ENCODE data around the gene PSMA1.
"Not testable (repeated sequence)": the region's sequence is repeated elsewhere in the genome, so short reads cannot be mapped to it uniquely, and the experiment has no call there.

PSMA1 gene

DNA sequence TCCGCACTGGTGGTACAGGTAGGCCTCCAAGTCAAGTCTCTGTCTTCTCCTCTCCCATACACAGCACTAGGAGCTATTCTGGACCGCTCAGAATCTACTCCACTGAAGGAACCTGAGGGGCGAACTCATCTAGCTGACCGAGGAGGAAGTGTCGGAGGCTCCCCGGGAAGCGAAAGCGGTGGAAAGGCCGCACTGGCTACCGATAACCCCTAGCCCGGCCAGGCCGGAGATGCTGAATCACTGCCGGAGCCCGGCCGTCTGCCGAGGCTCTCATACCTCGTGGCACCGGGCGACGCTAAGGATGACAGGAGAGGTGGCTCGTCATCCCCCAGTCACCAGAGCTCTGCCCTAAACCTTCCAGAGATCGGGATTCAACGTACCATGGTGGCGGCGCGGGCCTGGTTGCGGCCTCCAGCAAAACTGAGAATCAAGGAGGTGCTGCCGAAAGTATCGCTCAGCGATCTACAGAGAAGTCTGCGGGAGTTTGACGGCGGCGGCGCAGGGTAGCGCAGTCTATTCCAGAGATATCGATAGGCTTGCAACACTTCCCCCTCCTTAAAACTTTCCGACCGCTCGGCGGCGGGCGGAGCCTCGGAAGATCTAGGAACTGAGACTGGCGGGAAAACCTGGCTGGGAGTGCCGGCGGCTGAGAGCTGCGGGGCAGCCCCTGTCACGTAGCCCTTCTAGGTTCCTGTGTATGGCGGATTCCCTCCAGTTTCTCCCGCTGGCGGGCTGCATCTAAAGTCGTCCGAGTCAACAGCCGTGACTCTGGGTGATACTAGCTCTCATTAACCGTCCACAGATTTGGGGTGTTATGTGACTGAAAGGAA, at the start of gene PSMA1:
TSS of gene PSMA1 (minus strand) at position 470 of the 830 bp plus-strand sequence. CDS start at position 383, 87 bp downstream.
- DNase-seq (ENCODE audit: low spot score), result peak; percentile 95

DNA sequence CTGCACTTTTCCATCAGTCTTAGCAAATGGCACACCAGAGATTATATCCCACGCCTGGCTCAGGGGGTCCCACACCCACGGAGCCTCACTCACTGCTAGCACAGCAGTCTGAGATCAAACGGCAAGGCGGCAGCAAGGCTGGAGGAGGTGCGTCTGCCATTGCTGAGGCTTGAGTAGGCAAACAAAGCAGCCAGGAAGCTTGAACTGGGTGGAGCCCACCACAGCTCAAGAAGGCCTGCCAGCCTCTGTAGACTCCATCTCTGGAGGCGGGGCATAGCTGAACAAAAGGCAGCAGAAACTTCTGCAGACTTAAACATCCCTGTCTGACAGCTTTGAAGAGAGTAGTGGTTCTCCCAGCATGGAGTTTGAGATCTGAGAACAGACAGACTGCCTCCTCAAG, 49.3 kb upstream of the PSMA1 start:
- DNase-seq (ENCODE audit: low spot score), result not testable (repeated sequence)

DNA sequence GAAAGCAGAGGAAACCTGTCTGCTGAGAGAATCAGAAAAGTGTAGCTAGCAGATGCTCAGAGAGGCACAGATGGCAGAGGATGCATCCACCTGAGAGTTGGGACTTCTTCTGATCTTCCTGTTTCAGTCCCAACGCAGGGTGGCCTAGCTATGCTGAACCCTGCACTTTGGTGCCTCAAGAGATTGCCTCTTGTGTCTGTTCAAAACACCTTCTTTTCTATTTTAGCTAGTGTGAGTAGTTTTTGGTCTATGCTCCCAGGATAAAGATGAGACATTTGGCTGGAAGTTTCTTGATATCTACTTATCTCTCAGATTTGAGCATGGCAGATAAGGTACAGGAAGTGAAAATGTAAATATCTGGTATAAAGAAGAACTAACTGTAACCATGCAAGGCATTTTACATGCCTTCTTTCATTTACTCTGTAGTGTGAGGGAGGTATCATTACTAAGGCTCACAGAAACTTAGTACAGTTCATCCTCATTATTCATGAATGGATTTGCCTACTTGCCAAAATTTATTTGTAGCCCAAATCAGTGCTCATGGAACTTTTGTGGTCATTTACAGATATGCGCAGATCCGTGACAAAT, 47.0 kb upstream of the PSMA1 start:
- no peak for DNase-seq (ENCODE audit: low spot score)

DNA sequence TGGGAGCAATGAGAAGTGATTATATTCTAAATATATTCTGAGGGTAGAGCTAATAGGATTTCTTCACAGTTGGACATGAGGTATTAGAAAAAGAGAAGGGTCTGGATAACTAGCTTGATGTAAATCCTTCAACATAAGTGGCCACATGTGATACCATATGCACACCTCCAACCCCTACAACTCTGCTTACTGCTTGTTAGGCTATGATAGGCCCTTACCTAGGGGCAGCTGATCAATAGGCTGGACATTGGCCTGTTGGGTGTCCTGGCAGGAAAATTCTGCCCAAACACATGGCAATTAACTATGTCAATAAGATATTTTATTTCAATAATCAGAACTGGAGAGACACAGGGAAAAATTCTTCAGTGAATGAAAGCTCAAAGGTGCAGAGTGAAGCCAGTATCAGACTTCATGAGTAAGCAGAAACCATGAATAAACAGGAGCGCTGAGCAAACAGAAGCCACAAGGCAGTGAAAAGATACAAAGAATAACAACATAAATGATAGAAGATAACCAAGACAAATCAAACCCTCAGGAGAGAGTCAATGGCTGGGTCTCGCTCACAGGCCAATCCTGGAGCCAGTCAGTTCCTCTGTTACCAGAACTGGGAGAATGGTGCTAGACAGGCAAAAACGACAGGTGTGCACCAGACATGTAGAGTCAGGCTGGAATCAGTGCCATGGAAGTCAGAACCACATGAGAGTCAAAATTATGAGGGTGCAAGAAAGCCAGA, 46.3 kb upstream of the PSMA1 start:
- DNase-seq (ENCODE audit: low spot score), result no peak

DNA sequence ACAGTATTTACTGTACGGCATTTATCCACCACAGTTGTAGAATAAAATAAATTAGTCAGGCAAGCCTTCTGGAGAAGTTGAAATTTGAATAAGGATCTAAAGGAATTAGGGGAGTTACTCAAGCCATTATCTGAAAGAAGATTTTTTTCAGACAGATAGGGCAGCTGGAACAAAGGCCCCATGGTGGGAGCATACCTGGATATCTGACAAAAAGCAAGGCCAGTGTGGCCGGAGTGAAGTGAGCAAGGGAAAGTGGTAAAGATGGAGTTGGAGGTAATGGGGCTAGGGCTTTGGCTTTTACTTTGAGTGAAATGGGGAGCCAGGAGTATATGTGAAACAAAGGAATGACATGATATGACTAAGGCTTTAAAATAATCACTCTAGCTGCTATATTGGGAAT, 45.7 kb upstream of the PSMA1 start:
- DNase-seq (ENCODE audit: low spot score), result no peak

DNA sequence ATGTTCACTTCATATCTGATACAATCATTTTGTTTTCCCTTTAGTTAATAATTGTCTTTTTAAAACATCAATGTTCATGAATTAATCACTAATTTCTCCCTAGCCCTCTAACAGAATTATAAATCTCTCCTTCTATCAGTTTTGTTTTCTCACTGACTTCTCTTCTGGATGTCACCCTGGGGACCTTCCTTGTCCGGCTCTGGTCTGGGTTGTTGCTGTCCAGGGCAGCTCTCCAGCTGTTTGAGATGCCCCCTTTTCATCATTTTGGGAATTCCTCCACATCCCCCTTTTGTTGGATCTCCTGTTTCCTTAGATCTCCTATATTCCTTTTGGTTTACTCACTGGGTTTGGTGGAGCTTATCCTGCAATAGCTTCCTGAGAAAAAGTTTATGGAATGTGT, 35.6 kb upstream of the PSMA1 start:
- DNase-seq (ENCODE audit: low spot score), result no peak

DNA sequence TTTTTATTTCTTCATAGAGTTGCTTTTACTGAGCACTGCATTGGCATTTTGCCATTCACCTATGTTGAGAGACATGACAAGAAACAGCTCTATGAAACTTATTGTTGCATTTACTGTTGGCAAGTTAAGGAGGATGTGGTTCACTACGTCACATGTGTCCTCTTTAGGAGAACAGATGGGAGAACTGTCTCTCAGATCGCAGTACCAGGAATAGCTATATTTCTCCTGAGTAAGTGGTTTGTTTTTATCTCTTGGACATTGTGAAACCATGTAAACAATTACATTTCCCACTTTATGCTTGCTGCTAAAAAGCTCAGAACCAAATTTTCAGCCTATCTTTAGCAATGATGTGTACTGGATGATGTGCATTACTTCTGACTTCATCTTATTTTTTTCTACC, 34.8 kb upstream of the PSMA1 start:
- DNase-seq (ENCODE audit: low spot score), result no peak

DNA sequence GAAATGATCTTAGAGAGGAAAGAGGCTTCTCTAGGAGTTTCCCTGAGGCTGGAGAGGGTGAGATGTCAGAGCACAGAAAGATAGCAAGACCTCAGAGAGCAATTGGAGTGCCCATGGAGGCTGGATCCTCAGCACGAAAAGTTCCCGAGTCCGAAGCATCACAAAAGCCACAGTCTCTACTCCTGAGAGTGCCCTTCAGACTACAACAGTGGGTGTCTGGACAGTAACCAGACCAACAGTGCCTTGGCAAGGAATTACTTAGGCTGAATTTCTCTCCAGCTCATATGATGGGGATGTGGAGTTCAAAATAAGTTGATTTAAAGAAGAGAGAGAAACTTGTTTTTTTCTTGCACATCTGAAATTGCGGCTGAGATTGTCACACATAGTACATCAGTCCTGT, 31.9 kb upstream of the PSMA1 start:
- DNase-seq (ENCODE audit: low spot score), result no peak

DNA sequence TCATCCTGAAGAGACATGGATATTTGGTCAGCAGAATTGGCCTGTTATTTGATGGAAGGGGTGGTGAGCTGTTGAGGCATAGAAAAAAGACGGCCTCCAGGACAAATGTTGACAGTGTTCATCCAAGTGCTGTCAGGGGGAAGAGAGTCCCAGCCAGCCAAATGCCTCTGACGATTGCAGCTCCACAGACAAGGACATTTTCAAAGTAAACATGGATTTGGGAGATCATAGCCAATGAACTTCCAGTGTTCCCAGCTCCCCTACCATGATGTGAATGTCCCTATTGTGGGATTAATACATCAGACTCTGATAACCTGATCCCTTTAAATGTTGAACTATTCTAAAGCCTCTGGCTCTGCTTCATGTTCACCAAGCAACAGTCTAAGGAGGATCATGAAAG, 31.2 kb upstream of the PSMA1 start:
- no peak for DNase-seq (ENCODE audit: low spot score)

DNA sequence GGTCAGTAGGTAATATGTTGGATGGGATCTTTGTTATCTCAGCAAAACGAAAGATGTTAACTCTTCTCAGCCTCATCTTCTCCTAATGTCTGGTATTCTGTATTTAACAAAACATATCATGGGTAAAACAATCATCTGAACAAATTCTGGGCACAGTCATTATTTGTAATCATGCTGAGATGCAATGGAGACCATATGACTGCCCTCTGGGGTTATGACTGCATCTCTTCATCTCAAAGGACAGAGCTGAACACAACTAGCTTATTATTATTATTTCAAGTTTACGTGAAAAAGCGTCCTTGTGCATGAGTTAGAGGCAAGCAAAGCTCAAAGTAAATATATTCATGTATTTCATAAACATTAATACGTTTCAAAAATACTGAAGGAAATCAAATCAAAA, 29.7 kb upstream of the PSMA1 start:
- no peak for DNase-seq (ENCODE audit: low spot score)

DNA sequence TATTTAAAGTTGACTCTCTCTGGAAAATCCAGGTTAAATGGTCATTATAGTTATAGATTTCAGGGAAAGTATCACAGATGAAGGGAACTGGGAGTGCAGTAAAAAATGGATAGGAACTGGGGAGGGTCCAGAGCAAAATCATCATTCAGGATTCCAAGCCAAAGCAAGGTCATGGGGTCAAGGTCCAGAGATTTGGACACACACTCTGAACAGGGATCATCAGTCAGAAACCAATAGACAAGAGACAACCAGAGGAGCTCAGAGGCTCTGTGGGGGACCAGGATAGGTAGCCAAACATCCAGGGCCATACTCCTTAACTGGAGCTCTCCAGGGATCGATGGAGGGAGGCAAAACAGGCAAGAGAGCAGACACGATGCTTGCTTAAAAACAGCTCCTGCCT, 27.3 kb upstream of the PSMA1 start:
- DNase-seq (ENCODE audit: low spot score), result no peak

DNA sequence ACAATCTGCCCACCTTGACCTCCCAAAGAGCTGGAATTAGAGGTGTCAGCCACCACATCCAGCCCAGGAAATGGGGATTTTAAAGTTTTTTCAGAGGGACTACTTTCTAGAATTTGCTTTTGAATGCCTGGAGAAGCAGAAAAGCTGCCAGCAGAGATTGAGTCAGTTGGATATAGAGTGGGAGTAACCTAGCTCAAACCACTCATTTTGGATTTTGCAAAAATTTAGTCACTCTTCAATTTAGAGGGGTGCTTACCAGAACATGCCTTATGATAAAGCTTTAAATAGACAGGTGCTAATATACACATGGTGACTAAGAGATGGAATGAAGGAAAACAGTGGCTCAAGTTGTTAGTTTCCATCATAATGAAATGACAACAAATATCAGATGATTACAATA, 26.5 kb upstream of the PSMA1 start:
- no peak for DNase-seq (ENCODE audit: low spot score)

DNA sequence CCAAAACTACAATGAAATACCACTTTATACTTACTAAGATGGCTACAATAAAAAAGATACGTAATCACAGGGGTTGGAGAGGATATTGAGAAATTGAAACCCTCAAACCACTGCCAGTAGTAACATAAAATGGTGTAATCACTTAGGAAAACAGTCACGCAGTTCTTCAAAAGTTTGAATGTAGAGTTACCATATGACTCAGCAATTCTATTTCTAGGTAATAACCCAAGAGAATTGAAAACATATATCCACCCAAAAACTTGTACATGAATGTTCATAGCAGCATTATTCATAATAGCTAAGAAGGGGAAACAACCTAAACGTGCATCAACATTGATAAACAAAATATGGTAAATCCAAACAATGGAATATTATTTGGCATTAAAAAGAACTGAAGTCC, 24.4 kb upstream of the PSMA1 start:
- no peak for DNase-seq (ENCODE audit: low spot score)

DNA sequence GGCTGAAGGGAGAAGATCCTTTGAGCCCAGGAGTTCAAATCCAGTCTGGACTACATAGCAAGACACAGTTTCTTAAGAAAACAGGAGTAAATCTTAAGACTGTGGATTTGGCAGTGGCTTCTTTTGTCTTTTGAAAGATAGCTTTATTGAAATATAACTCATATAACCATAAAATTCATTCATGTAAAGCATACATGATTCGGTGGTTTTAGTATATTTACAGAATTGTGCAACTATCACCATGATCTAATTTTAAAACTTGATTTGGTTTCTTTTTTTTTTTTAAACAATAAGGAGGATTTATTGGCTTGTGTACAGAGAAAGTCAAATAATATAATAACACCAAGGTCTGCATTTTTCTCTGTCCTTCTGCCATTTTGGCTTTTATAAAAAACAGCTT, 23.1 kb upstream of the PSMA1 start:
- no peak for DNase-seq (ENCODE audit: low spot score)

DNA sequence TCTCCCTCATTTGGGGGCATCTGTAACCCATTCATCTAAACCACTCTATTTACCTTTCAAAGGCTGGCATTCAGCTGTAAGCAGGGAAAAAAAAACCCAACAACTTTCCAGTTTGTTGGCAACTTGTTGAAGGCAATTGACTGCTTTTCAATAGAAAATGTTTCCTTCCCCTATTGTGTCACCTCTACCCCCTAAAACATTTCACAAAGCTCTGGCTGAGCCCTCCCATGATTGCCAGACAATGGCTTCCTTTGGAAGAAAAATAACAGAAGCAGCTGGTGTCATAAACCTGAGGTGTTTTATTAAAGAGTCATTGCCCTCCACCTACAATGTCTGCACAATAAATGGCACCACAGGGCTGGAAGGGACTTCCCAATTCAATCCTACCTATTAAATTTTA, 22.1 kb upstream of the PSMA1 start:
- DNase-seq (ENCODE audit: low spot score), result no peak

DNA sequence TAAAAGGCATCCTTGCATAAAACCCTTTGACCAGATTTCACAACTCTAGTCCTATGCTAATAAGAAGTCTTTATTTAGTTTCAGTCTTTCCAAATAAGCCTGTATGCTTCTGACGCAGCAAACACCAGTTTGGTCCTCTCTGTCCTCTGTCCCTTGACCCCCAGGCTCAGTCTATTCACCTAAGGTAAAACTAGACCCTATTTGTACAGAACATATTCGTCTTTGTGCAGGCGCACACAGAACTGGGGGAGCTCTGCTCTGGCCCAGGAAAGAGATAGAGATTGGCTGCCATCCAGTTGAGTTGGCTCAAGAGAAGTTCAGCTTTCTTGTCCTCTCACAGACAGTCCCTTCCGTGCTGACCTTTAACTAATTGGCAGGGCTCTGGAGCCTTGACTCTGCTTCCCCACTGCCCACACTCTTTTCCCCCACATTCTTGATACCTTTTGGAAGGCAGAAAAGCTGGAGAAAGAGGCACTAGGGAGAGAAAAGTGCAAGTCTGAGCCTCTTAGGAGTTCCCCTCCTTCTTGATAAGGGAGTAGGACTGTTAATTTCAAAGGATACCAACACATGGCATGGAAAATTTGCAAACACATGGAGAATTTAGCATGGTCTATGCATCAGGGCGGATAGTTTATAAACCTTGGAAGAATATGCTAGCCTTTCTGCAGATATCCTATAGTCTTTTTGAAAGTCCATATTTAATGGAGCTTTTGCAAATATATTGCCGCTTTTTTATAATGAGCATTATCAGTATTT, 21.2 kb upstream of the PSMA1 start:
- peak; percentile 22 for DNase-seq (ENCODE audit: low spot score)

DNA sequence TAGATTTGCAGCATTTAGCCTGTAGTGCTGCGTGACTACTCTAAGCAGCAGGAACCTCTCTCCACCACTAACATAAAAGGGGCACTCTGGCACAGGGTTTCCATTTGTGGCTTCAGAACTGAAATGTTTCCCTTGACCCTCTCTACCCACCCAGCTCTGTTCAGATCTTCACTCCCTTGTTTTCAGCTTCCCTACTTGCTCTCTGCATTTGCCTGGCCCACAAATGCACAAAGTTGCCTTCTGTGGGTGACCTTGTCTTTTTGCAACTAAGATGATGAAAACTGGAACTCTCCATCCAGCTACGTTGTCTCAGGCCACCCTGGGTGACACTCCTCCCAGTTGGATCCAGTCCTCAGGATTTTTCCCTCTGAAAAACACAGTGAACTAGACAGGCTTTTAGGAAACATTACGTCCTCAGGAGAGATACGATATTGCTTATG, 19.8 kb upstream of the PSMA1 start:
- no peak for DNase-seq (ENCODE audit: low spot score)

DNA sequence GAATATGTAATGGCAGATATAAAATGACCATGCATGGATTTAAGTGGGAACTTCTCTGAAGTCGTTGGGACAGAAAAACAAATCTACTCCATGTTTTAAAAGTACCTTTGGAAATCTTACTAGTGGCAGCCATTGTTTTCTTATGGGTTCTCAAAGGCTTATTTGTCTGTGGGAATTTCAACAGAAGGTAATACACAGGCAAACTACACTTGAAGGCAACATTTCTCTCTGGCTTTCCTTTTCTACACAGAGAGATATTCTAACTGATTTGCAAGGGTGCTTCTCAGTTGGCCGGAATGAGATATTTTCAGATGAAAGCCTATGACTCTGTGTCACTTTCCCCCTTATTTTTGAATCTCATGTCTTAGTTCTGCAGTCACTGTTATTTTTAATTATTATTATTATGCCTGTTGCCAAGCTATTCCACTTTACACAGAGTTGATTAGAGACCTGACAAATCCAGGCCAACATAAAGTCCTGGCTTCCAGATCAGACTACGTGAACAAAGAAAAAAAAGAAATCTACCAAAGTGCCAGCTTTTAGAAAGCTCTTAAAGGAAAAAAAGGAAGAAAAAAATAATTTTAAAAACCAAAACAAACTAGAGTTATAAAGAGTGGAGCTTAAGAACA, 18.9 kb upstream of the PSMA1 start:
- DNase-seq (ENCODE audit: low spot score), result no peak

DNA sequence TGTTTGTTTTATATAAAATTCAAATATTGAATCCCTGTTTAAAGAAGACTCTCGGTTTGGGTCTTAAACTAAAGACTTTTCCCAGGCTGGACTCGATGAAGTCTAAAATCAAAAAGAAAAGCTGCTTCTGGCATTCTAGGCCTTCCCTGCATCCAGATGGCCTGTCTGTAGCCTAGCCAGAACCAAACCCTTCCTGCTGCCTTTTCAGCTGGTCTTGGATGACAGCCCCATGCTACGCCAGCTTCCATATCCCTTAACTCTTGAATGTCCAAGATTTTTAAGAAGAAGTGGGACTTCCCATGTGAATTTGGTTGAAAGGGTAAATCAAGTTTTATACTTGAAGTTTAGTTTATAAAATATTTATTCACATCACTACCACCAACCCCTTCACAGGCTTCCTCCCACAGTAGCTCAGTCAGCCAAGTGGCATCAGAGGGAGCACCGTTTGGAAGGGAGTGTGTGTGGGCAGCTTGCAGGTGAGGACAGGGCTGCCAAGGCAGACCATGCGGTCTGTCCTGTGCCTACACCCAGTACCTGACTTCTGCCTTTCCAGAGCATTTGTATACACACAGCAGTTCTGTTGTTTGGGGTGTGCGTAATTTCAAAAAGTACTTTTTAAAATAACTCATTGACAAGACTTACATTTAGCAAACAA, 18.2 kb upstream of the PSMA1 start:
- no peak for DNase-seq (ENCODE audit: low spot score)

DNA sequence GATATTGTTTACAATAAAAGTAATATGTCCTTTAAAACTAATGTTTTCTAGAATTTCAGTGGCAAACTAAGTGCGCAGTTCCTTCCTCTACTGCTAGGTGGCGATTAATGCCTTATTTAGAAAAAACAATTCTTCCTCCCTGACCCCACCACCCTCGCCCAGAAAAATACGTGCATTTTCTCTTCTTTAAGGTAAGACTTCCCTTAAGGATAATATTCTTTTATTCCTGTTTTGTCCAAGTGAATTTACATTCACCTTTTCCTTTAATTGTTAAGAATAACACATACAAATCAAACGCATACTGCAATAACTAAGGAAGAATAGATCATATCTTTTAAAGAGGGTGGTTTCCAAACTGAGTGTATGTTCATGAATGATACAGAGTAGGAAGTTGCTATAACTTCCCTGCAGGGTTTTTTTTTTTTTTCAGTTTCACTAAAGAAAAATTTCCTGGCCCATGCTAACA, 17.0 kb upstream of the PSMA1 start:
- DNase-seq (ENCODE audit: low spot score), result peak; percentile 62

DNA sequence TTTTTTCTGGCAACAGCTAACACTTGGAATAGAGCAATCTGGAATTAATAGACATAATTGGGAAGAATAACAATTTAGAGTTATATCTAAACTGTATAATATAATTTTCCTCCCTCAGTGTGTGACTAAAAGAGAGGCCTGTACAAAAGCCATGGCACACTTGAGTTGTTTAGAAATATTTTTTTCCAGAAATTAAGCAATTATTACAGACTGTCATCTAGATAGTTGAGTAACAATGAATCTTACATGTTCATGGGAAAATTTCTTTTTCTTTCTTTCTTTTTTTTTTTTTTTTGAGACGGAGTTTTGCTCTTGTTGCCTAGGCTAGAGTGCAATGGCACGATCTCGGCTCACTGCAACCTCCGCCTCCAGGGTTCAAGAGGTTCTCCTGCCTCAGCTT, 15.0 kb upstream of the PSMA1 start:
- DNase-seq (ENCODE audit: low spot score), result not testable (repeated sequence)
